AG08395 (cell line): ENCODE data around the gene TDP2.
"Not testable (repeated sequence)": the region's sequence is repeated elsewhere in the genome, so short reads cannot be mapped to it uniquely, and the experiment has no call there.

Experiments used
- DNase-seq: peaks from one replicate; pipeline ENCODE4 v3.0.0; 2012; ENCODE audit warnings: mixed read lengths, low spot score

TDP2 gene

GRCh38 chr6:24680582-24680981, 13.9 kb upstream of the TDP2 start:
- no peak for DNase-seq

- DNase-seq: not testable (repeated sequence)
Measured at GRCh38 chr6:24678792-24679352, 12.2 kb upstream of the TDP2 start.

GRCh38 chr6:24673625-24674024, 6.9 kb upstream of the TDP2 start:
- DNase-seq: no peak

- no peak for DNase-seq
Measured at GRCh38 chr6:24672620-24673182, 6.0 kb upstream of the TDP2 start.

GRCh38 chr6:24671077-24671476, 4.4 kb upstream of the TDP2 start:
- DNase-seq: not testable (repeated sequence)

GRCh38 chr6:24670492-24670891, 3.8 kb upstream of the TDP2 start:
- not testable (repeated sequence) for DNase-seq

GRCh38 chr6:24668997-24669361, 2.3 kb upstream of the TDP2 start:
- no peak for DNase-seq

- not testable (repeated sequence) for DNase-seq
Measured at GRCh38 chr6:24668066-24668996, 1.6 kb upstream of the TDP2 start.

- DNase-seq: peak; percentile 24
Measured at GRCh38 chr6:24667378-24667803, 692 bp upstream of the TDP2 start.

GRCh38 chr6:24666097-24666640, 530 bp downstream of the TDP2 start:
- peak; percentile 24 for DNase-seq

- no peak for DNase-seq
Measured at GRCh38 chr6:24664046-24664987, 2.4 kb downstream of the TDP2 start.

- no peak for DNase-seq
Measured at GRCh38 chr6:24663189-24663588, 3.5 kb downstream of the TDP2 start.

- DNase-seq: no peak
Measured at GRCh38 chr6:24662236-24662635, 4.5 kb downstream of the TDP2 start.

GRCh38 chr6:24661759-24662158, 4.9 kb downstream of the TDP2 start:
- not testable (repeated sequence) for DNase-seq

- DNase-seq: no peak
Measured at GRCh38 chr6:24660105-24660504, 6.6 kb downstream of the TDP2 start.

GRCh38 chr6:24659561-24659960, 7.1 kb downstream of the TDP2 start:
- no peak for DNase-seq

- DNase-seq: peak; percentile 22
Measured at GRCh38 chr6:24658573-24659560, 7.8 kb downstream of the TDP2 start.

GRCh38 chr6:24655215-24655614, 11.5 kb downstream of the TDP2 start:
- DNase-seq: no peak

- DNase-seq: no peak
Measured at GRCh38 chr6:24650365-24650764, 16.3 kb downstream of the TDP2 start.

- DNase-seq: no peak
Measured at GRCh38 chr6:24649691-24650090, 17.0 kb downstream of the TDP2 start.
